Measurements from ENCODE around the gene SLC39A12.

SLC39A12 gene

GRCh38 chr10:18044976-18045720, 93.4 kb downstream of the SLC39A12 start:
- no peak for DNase-seq (ENCODE audit: low read depth in 2 of 2)

DNA sequence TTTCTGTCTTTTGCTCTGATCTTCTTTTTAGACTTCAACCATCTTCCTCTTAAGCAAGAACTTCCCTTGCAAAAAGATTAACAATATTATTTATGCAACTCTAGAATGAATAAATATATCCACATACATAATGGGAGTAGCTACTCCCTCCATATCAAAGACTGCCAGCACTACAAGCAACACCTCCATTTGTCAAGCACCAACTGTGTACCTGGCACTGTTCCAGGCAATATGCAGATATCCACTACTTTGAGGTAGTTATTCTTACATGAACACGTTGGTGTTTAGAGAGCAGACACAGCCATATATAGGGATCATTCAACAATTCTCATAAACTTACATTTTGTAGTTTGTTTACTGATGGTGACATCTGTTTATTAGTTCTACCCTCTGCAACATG, 104.9 kb downstream of the SLC39A12 start:
- DNase-seq (ENCODE audit: low read depth in 2 of 2), result no peak

DNA sequence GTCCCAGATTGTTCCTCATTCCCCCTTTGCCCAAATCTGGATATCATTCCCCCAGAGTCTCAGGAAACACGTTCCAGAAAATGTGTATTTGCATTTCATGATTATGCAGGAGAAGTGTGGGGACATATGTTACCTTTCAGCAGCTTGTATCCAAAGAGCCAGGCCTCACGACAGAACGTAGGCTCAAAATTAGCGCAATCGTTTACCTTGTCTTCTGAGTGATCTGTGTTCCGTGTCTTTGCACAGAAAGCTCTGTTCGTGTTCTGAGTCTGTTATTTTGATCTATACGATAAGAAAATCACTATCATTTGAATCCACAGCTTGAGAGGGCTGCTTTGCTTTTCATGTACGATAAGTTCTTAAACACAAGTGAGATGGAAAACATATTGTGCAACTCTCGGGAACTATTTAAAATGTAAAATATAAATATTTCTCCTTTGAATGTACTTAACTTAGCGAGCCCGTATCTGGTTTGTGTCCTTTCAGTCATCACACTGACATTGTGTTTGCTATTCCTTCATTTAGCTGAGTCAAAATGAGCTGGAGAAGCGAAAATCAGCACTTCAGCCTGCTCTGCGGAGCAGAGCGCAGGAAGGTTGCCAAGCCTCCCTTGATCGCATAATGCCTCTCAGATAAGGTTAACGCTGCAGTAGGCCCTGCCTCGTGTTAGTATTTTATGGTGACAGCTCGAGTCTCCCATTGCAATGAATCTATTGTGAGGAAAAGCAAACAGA, 108.3 kb downstream of the SLC39A12 start:
- no peak for DNase-seq (ENCODE audit: low read depth in 2 of 2)

- no peak for DNase-seq (ENCODE audit: low read depth in 2 of 2)
Measured at GRCh38 chr10:18066947-18067346, 115.2 kb downstream of the SLC39A12 start.

DNA sequence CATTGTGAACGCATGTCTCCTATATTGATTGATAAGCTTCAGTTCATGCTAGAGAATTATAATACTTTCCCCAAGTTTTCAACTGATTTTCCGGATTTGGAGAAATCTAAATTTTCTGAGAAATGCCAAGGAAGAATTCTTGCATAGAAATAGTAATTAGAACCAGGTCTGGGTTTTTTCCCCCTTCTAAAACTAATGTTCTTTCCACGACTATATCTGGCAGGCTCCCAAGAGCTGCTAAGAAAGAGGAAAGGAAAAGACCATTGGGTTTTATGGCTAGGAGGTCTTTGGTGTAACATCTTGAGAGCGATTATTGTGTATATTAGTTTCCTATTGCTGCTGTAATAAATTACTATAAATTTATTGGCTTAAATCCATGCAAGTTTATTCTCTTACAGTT, 116.7 kb downstream of the SLC39A12 start:
- no peak for DNase-seq (ENCODE audit: low read depth in 2 of 2)

DNA sequence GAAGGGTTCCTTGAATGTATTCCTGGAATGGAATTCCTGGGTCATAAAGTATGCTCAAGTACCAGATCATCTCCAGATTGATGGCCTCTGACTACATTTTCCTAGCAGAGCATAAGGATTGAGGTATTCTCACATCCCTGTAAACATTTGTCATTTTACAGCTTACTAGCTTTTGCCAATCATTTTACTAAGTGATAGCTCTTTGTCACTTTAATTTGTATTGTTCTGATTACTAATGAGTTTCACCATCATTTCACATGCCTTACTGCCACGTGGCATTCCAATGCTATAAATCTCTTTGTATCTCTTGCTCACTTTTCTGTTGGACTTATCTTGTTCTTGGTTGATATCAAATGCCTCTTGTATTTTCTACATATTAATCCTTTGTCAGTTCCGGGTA, 119.9 kb downstream of the SLC39A12 start:
- DNase-seq (ENCODE audit: low read depth in 2 of 2), result no peak

GRCh38 chr10:18073314-18073713, 121.6 kb downstream of the SLC39A12 start:
- no peak for DNase-seq (ENCODE audit: low read depth in 2 of 2)

DNA sequence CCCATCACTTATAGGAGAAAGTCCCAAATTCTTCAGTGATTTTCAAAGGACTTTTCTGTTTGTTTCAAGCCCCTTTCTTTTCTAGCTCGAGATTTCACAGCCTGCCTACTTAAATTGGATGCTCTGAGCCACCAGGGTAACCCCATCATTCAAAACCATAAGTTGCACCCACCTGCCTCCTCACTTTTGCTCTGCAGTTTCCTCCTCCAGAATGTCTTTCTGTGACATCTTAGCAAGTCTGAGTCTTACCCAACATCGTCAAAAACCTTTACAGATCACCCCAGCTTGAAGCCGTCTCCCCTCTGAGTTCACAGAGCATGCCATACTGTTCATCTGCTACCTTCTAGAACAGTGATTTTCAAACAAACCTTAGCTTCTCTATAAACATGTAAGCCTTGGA, 124.2 kb downstream of the SLC39A12 start:
- no peak for DNase-seq (ENCODE audit: low read depth in 2 of 2)

GRCh38 chr10:18079665-18080295, 128.1 kb downstream of the SLC39A12 start:
- DNase-seq (ENCODE audit: low read depth in 2 of 2), result no peak

DNA sequence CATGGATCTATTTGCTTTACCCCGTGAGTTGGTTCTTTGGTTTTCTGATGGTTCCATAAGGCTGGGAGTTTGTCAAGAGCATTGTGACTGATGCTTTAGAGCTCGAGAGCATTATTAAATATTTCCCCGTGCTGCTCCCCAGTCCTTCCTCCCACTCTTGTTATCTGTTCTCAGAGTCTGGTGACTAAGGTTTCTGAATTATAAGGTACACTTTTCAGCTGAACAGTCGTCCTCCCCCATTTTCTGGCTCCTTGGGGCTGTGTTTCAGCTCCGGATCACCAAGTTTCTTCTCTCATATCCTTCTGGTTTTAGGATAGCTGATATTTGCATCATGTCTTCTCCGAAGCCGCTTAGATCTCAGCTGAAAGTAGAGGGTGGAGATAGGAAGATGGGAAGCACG, 130.7 kb downstream of the SLC39A12 start:
- DNase-seq (ENCODE audit: low read depth in 2 of 2), result no peak

- DNase-seq (ENCODE audit: low read depth in 2 of 2), result no peak
Measured at GRCh38 chr10:18085855-18086254, 134.1 kb downstream of the SLC39A12 start.

GRCh38 chr10:18086746-18087145, 135.0 kb downstream of the SLC39A12 start:
- DNase-seq (ENCODE audit: low read depth in 2 of 2), result no peak

DNA sequence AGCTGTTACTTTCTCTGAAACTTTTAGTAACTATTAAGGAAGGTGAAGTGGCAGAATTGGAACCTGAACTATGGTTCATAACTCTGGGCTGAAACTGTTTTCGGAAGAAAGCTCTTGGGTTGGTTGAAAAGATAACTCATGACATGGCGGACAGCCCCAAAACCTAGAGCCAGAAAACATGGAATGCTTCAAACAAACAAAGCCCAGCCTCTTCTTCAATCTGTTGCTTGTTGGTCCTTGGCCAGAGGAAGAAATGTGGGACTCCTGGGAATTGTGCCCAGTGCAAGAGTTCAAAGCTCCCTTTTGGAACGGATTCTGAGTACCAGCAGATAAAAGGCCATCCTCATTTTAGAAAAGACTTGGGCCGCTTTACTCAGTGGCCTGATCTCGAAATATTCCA, 135.6 kb downstream of the SLC39A12 start:
- no peak for DNase-seq (ENCODE audit: low read depth in 2 of 2)
